Measurements from ENCODE around the gene TSEN15.

The TSEN15 gene

GRCh38 chr1:184022668-184023067, 28.9 kb upstream of the TSEN15 start:
- Histone ChIP-seq H2AFZ (ENCODE audit: low read depth, low read length, severe bottlenecking) (no peak overlapping the region), H3K36me3 (ENCODE audit: low read length) (no peaks in the 10 kb centered on the region), H3K27me3 (ENCODE audit: low read length) (no peaks in the 10 kb centered on the region), H3F3A (ENCODE audit: insufficient read depth) (no peaks in the 10 kb centered on the region), H3K9me2 (replicated peaks; ENCODE audit: insufficient read depth, low read length) (no peaks in the 10 kb centered on the region), H3K9ac (ENCODE audit: low read length) (no peak overlapping the region), H3K9me3 (ENCODE audit: insufficient read depth, low read length) (no peaks in the 10 kb centered on the region), H3K4me3 (ENCODE audit: insufficient read depth, low read length, poor library complexity, severe bottlenecking) (no peak overlapping the region), H3K27ac (ENCODE audit: low read depth, low read length) (no peak overlapping the region), H3K79me2 (ENCODE audit: insufficient read depth, low read length) (no peaks in the 10 kb centered on the region), H3K4me2 (ENCODE audit: low read depth, low read length, poor library complexity, severe bottlenecking) (no peak overlapping the region), H4K20me1 (ENCODE audit: low read depth, low read length) (no peaks in the 10 kb centered on the region)
- TF ChIP-seq EZH2phosphoT487 (conservative IDR thresholded peaks at IDR 0.05; ENCODE audit: low read length): no peak
- TF ChIP-seq, protein P1, sequence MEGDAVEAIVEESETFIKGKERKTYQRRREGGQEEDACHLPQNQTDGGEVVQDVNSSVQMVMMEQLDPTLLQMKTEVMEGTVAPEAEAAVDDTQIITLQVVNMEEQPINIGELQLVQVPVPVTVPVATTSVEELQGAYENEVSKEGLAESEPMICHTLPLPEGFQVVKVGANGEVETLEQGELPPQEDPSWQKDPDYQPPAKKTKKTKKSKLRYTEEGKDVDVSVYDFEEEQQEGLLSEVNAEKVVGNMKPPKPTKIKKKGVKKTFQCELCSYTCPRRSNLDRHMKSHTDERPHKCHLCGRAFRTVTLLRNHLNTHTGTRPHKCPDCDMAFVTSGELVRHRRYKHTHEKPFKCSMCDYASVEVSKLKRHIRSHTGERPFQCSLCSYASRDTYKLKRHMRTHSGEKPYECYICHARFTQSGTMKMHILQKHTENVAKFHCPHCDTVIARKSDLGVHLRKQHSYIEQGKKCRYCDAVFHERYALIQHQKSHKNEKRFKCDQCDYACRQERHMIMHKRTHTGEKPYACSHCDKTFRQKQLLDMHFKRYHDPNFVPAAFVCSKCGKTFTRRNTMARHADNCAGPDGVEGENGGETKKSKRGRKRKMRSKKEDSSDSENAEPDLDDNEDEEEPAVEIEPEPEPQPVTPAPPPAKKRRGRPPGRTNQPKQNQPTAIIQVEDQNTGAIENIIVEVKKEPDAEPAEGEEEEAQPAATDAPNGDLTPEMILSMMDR (IDR thresholded peaks at IDR 0.05; ENCODE audit: insufficient read depth, low read length, poor library complexity, severe bottlenecking): no peak

GRCh38 chr1:184023171-184023570, 28.4 kb upstream of the TSEN15 start:
- Histone ChIP-seq H2AFZ (ENCODE audit: low read depth, low read length, severe bottlenecking) (no peak overlapping the region), H3F3A (ENCODE audit: insufficient read depth) (no peaks in the 10 kb centered on the region), H4K20me1 (ENCODE audit: low read depth, low read length) (no peaks in the 10 kb centered on the region), H3K9ac (ENCODE audit: low read length) (no peak overlapping the region), H3K4me3 (ENCODE audit: insufficient read depth, low read length, poor library complexity, severe bottlenecking) (no peak overlapping the region), H3K79me2 (ENCODE audit: insufficient read depth, low read length) (no peaks in the 10 kb centered on the region), H3K27ac (ENCODE audit: low read depth, low read length) (no peak overlapping the region), H3K9me3 (ENCODE audit: insufficient read depth, low read length) (no peaks in the 10 kb centered on the region), H3K36me3 (ENCODE audit: low read length) (no peaks in the 10 kb centered on the region), H3K9me2 (replicated peaks; ENCODE audit: insufficient read depth, low read length) (no peaks in the 10 kb centered on the region), H3K4me2 (ENCODE audit: low read depth, low read length, poor library complexity, severe bottlenecking) (no peak overlapping the region), H3K27me3 (ENCODE audit: low read length) (no peaks in the 10 kb centered on the region)
- no peak for TF ChIP-seq EZH2phosphoT487 (conservative IDR thresholded peaks at IDR 0.05; ENCODE audit: low read length)
- TF ChIP-seq, protein P1 (IDR thresholded peaks at IDR 0.05; ENCODE audit: insufficient read depth, low read length, poor library complexity, severe bottlenecking): no peak

GRCh38 chr1:184025242-184025675, 26.3 kb upstream of the TSEN15 start:
- H3K9me2 ChIP-seq (replicated peaks; ENCODE audit: insufficient read depth, low read length): no peaks in the 10 kb centered on the region
- no peaks in the 10 kb centered on the region for H3K79me2 ChIP-seq (ENCODE audit: insufficient read depth, low read length)
- no peaks in the 10 kb centered on the region for H3K9me3 ChIP-seq (ENCODE audit: insufficient read depth, low read length)
- H3K27me3 ChIP-seq (ENCODE audit: low read length): no peaks in the 10 kb centered on the region
- no peak overlapping the region for H3K4me2 ChIP-seq (ENCODE audit: low read depth, low read length, poor library complexity, severe bottlenecking)
- TF ChIP-seq EZH2phosphoT487 (conservative IDR thresholded peaks at IDR 0.05; ENCODE audit: low read length): no peak
- TF ChIP-seq, protein P1 (IDR thresholded peaks at IDR 0.05; ENCODE audit: insufficient read depth, low read length, poor library complexity, severe bottlenecking): no peak
- no peaks in the 10 kb centered on the region for H4K20me1 ChIP-seq (ENCODE audit: low read depth, low read length)
- no peaks in the 10 kb centered on the region for H3K36me3 ChIP-seq (ENCODE audit: low read length)
- H3K27ac ChIP-seq (ENCODE audit: low read depth, low read length): no peak overlapping the region
- no peak overlapping the region for H3K9ac ChIP-seq (ENCODE audit: low read length)
- H2AFZ ChIP-seq (ENCODE audit: low read depth, low read length, severe bottlenecking): no peak overlapping the region
- no peaks in the 10 kb centered on the region for H3F3A ChIP-seq (ENCODE audit: insufficient read depth)
- H3K4me3 ChIP-seq (ENCODE audit: insufficient read depth, low read length, poor library complexity, severe bottlenecking): no peak overlapping the region

Data from SU-DHL-6 (cell line).